ENCODE results near the gene TMCC2.
A peak's percentile ranks its signal among the peaks of the same experiment; 100 is the strongest.

The TMCC2 gene

GRCh38 chr1:205220421-205220820, 7.3 kb upstream of the TMCC2 start:
- H4K8ac ChIP-seq (ENCODE audit: low read depth, low read length) = no peak overlapping the region
- H2BK120ac ChIP-seq (ENCODE audit: insufficient read depth, low read length, poor library complexity) = no peak overlapping the region
- H3K79me2 ChIP-seq (ENCODE audit: control insufficient read depth, insufficient read depth, low read length, poor library complexity) = no peaks in the 10 kb centered on the region
- H3K4me3 ChIP-seq (ENCODE audit: low read depth, low read length) = no peak overlapping the region
- no peak overlapping the region for H2AK5ac ChIP-seq (ENCODE audit: low read length)
- H4K91ac ChIP-seq (ENCODE audit: low read depth, low read length) = no peak overlapping the region
- no peak overlapping the region for H3K14ac ChIP-seq (ENCODE audit: low read length)
- H3K79me1 ChIP-seq (ENCODE audit: low read length) = no peaks in the 10 kb centered on the region
- no peak overlapping the region for H3K4ac ChIP-seq (ENCODE audit: low read depth, low read length)
- no peak for DNase-seq
- no CpG with 5 or more reads among the region's 2 CpGs for whole genome bisulfite sequencing (ENCODE audit: extremely low coverage, insufficient coverage, insufficient read length)
- no peak overlapping the region for H2BK5ac ChIP-seq (ENCODE audit: low read depth, low read length, poor library complexity)
- no peak overlapping the region for H3K23ac ChIP-seq (ENCODE audit: low read length)
- H3K36me3 ChIP-seq (ENCODE audit: control insufficient read depth in 1 of 2, insufficient read depth in 2 of 2, low read length in 2 of 2) = no peaks in the 10 kb centered on the region
- no peaks in the 10 kb centered on the region for H3K4me1 ChIP-seq (ENCODE audit: control insufficient read depth in 1 of 2, insufficient read depth in 2 of 2, low read length in 2 of 2)
- H2AFZ ChIP-seq (ENCODE audit: insufficient read depth, low read length, poor library complexity) = no peak overlapping the region
- no peaks in the 10 kb centered on the region for H3K9me3 ChIP-seq (ENCODE audit: insufficient read depth, low read depth, low read length)
- H4K12ac ChIP-seq (ENCODE audit: low read depth, low read length) = no peak overlapping the region
- H3K9ac ChIP-seq (ENCODE audit: low read length) = no peak overlapping the region
- H3K4me2 ChIP-seq (ENCODE audit: low read length) = no peak overlapping the region
- H3K27ac ChIP-seq (ENCODE audit: low read depth, low read length) = no peak overlapping the region
- H3K18ac ChIP-seq (ENCODE audit: low read length) = no peak overlapping the region
- no peaks in the 10 kb centered on the region for H3K27me3 ChIP-seq (ENCODE audit: insufficient read depth, low read length)
- no peak overlapping the region for H2BK12ac ChIP-seq (ENCODE audit: low read length)

GRCh38 chr1:205224736-205225135, 3.0 kb upstream of the TMCC2 start:
- Histone ChIP-seq H4K8ac (ENCODE audit: low read depth, low read length) (no peak overlapping the region), H3K79me1 (ENCODE audit: low read length) (no peaks in the 10 kb centered on the region), H3K14ac (ENCODE audit: low read length) (no peak overlapping the region), H3K4me1 (ENCODE audit: control insufficient read depth in 1 of 2, insufficient read depth in 2 of 2, low read length in 2 of 2) (peaks cover 5% of the 10 kb centered on the region in 2 experiments), H2AK5ac (ENCODE audit: low read length) (no peak overlapping the region), H3K79me2 (ENCODE audit: control insufficient read depth, insufficient read depth, low read length, poor library complexity) (no peaks in the 10 kb centered on the region), H3K23ac (ENCODE audit: low read length) (no peak overlapping the region), H3K4me2 (ENCODE audit: low read length) (no peak overlapping the region), H3K4ac (ENCODE audit: low read depth, low read length) (no peak overlapping the region), H3K9me3 (ENCODE audit: insufficient read depth, low read depth, low read length) (no peaks in the 10 kb centered on the region), H4K12ac (ENCODE audit: low read depth, low read length) (no peak overlapping the region), H3K18ac (ENCODE audit: low read length) (no peak overlapping the region), H3K36me3 (ENCODE audit: control insufficient read depth in 1 of 2, insufficient read depth in 2 of 2, low read length in 2 of 2) (no peaks in the 10 kb centered on the region), H2BK12ac (ENCODE audit: low read length) (no peak overlapping the region), H4K91ac (ENCODE audit: low read depth, low read length) (no peak overlapping the region), H2BK120ac (ENCODE audit: insufficient read depth, low read length, poor library complexity) (no peak overlapping the region), H3K27ac (ENCODE audit: low read depth, low read length) (no peak overlapping the region), H2BK5ac (ENCODE audit: low read depth, low read length, poor library complexity) (no peak overlapping the region), H3K27me3 (ENCODE audit: insufficient read depth, low read length) (peaks cover 5% of the 10 kb centered on the region), H3K9ac (ENCODE audit: low read length) (no peak overlapping the region), H2AFZ (ENCODE audit: insufficient read depth, low read length, poor library complexity) (no peak overlapping the region), H3K4me3 (ENCODE audit: low read depth, low read length) (no peak overlapping the region)
- DNase-seq = no peak

- H4K91ac ChIP-seq (ENCODE audit: low read depth, low read length) = no peak overlapping the region
- H3K79me2 ChIP-seq (ENCODE audit: control insufficient read depth, insufficient read depth, low read length, poor library complexity) = no peaks in the 10 kb centered on the region
- H3K9me3 ChIP-seq (ENCODE audit: insufficient read depth, low read depth, low read length) = no peaks in the 10 kb centered on the region
- H3K9ac ChIP-seq (ENCODE audit: low read length) = peak overlapping the region; percentile 18
- H3K14ac ChIP-seq (ENCODE audit: low read length) = no peak overlapping the region
- peaks cover 5% of the 10 kb centered on the region for H3K27me3 ChIP-seq (ENCODE audit: insufficient read depth, low read length)
- no peak overlapping the region for H2AFZ ChIP-seq (ENCODE audit: insufficient read depth, low read length, poor library complexity)
- H2BK5ac ChIP-seq (ENCODE audit: low read depth, low read length, poor library complexity) = no peak overlapping the region
- no peak overlapping the region for H2BK120ac ChIP-seq (ENCODE audit: insufficient read depth, low read length, poor library complexity)
- no peak overlapping the region for H3K4ac ChIP-seq (ENCODE audit: low read depth, low read length)
- H2AK5ac ChIP-seq (ENCODE audit: low read length) = no peak overlapping the region
- H3K79me1 ChIP-seq (ENCODE audit: low read length) = no peaks in the 10 kb centered on the region
- no peak overlapping the region for H4K12ac ChIP-seq (ENCODE audit: low read depth, low read length)
- no peak overlapping the region for H4K8ac ChIP-seq (ENCODE audit: low read depth, low read length)
- H3K27ac ChIP-seq (ENCODE audit: low read depth, low read length) = no peak overlapping the region
- H3K4me3 ChIP-seq (ENCODE audit: low read depth, low read length) = no peak overlapping the region
- H3K18ac ChIP-seq (ENCODE audit: low read length) = no peak overlapping the region
- no CpG with 5 or more reads among the region's 11 CpGs for WGBS (ENCODE audit: extremely low coverage, insufficient coverage, insufficient read length)
- no peak overlapping the region for H2BK12ac ChIP-seq (ENCODE audit: low read length)
- H3K4me2 ChIP-seq (ENCODE audit: low read length) = no peak overlapping the region
- H3K4me1 ChIP-seq (ENCODE audit: control insufficient read depth in 1 of 2, insufficient read depth in 2 of 2, low read length in 2 of 2) = peaks cover 5% of the 10 kb centered on the region in 2 experiments
- H3K23ac ChIP-seq (ENCODE audit: low read length) = no peak overlapping the region
- DNase-seq = peak in 1 of 2 donors; percentile 63
- no peaks in the 10 kb centered on the region for H3K36me3 ChIP-seq (ENCODE audit: control insufficient read depth in 1 of 2, insufficient read depth in 2 of 2, low read length in 2 of 2)
These were observed 1.6 kb upstream of the TMCC2 start for GRCh38 chr1:205225901-205226765.

- H3K79me2 ChIP-seq (ENCODE audit: control insufficient read depth, insufficient read depth, low read length, poor library complexity) = no peaks in the 10 kb centered on the region
- H2BK5ac ChIP-seq (ENCODE audit: low read depth, low read length, poor library complexity) = no peak overlapping the region
- peak overlapping the region; percentile 93 for H2AFZ ChIP-seq (ENCODE audit: insufficient read depth, low read length, poor library complexity)
- H2AK5ac ChIP-seq (ENCODE audit: low read length) = no peak overlapping the region
- no peak overlapping the region for H3K23ac ChIP-seq (ENCODE audit: low read length)
- no peak overlapping the region for H2BK120ac ChIP-seq (ENCODE audit: insufficient read depth, low read length, poor library complexity)
- peaks cover 5% of the 10 kb centered on the region in 2 experiments for H3K4me1 ChIP-seq (ENCODE audit: control insufficient read depth in 1 of 2, insufficient read depth in 2 of 2, low read length in 2 of 2)
- no peak overlapping the region for H3K27ac ChIP-seq (ENCODE audit: low read depth, low read length)
- H3K4me2 ChIP-seq (ENCODE audit: low read length) = peak overlapping the region; percentile 99
- peaks cover 5% of the 10 kb centered on the region for H3K27me3 ChIP-seq (ENCODE audit: insufficient read depth, low read length)
- no peak for DNase-seq
- no peak overlapping the region for H3K4ac ChIP-seq (ENCODE audit: low read depth, low read length)
- H4K91ac ChIP-seq (ENCODE audit: low read depth, low read length) = no peak overlapping the region
- WGBS (ENCODE audit: extremely low coverage, insufficient coverage, insufficient read length) = no CpG with 5 or more reads among the region's 8 CpGs
- H3K14ac ChIP-seq (ENCODE audit: low read length) = no peak overlapping the region
- no peak overlapping the region for H2BK12ac ChIP-seq (ENCODE audit: low read length)
- no peak overlapping the region for H3K18ac ChIP-seq (ENCODE audit: low read length)
- no peaks in the 10 kb centered on the region for H3K36me3 ChIP-seq (ENCODE audit: control insufficient read depth in 1 of 2, insufficient read depth in 2 of 2, low read length in 2 of 2)
- peak overlapping the region; percentile 74 for H3K4me3 ChIP-seq (ENCODE audit: low read depth, low read length)
- H3K9me3 ChIP-seq (ENCODE audit: insufficient read depth, low read depth, low read length) = no peaks in the 10 kb centered on the region
- H4K8ac ChIP-seq (ENCODE audit: low read depth, low read length) = peak overlapping the region; percentile 34
- no peaks in the 10 kb centered on the region for H3K79me1 ChIP-seq (ENCODE audit: low read length)
- H4K12ac ChIP-seq (ENCODE audit: low read depth, low read length) = no peak overlapping the region
- H3K9ac ChIP-seq (ENCODE audit: low read length) = no peak overlapping the region
These were observed 720 bp upstream of the TMCC2 start for GRCh38 chr1:205226868-205227583.
